A549 treated with AZD2906 at 1 μM for 4 hours (cell line): ENCODE data around the gene GRIN1. TPM values are rescaled to one million over a fixed set of nuclear protein-coding genes. Genes with fewer than 3 reads are reported as not detected.

Experiments
- total RNA-seq: library from RNA; stranded (reverse); fragments of 200-300 nt; extraction: Qiagen RNA extraction; gene quantifications from 5 replicates; pipeline ENCODE4 v1.2.3, GENCODE V29; 2022

The GRIN1 gene
- 0.11 to 0.91 TPM (median 0.63 TPM) in 5 replicates for total RNA-seq

GRCh38 chr9:137138722-137139467, at the start of gene GRIN1:
GRIN1 (plus strand) TSS chr9:137139154; CDS start chr9:137139487, 333 bp downstream.

DNA sequence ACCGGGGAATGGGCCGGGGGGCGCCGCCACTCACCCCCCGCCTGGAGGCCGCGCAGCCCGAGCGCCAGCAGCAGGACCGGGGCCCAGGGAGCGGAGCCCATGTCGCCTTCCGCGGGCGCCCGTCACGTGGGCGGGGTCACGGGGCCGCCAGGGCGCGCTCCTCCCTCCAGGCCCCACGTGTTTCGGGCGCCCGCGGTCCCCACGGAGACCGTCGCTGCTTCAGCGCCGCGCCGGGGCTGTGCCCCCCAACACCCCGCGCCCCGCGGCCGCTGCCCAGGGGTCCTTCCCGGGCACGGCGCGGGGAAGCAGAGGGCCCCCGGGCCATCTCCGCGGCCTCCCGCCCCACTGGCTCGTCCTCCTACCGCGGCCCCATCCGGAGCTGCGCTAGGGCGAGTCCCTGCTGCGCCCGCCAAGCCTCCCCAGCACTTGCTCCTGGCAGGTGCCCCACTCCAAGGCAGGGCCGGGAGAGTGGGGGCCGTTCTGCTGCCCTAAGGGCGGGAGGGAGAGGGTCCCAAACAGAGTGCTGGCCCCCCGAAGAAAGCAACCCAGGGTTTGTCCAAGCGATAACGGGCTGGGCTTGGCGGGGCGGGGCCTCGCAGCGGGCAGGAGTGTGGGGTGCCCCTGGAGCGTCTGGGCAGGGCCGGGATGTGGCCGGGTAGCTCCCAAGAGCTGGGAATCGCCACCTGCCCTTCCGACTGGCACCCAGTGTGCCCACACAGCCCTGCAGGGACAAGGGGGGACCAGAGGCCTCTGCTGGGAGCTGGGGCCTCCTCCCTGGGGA, 24.2 kb upstream of the GRIN1 start, which contains the start of gene DPP7:
Gene DPP7 (minus strand): TSS at position 121 of the 781 bp plus-strand sequence. CDS start 20 bp downstream, at position 101.

GRCh38 chr9:137169896-137170358, 31.0 kb downstream of the GRIN1 start, which contains the start of gene LRRC26:
LRRC26 (minus strand) TSS chr9:137170051; CDS start chr9:137169943, 108 bp downstream.

GRCh38 chr9:137188490-137189296, 49.7 kb downstream of the GRIN1 start, which contains the start of the genes ANAPC2 and SSNA1:
ANAPC2 (minus strand) TSS chr9:137188560; CDS start chr9:137188532, 28 bp downstream.
SSNA1 (plus strand) TSS chr9:137188676; CDS start chr9:137188727, 51 bp downstream.

GRCh38 chr9:137200311-137201204, 61.6 kb downstream of the GRIN1 start, which contains the start of gene TPRN:
TPRN (minus strand) TSS chr9:137200741; CDS start chr9:137200711, 30 bp downstream.

GRCh38 chr9:137205126-137206069, 66.4 kb downstream of the GRIN1 start, which contains the start of the genes NDOR1 and TMEM203:
NDOR1 (plus strand) TSS chr9:137205700; CDS start chr9:137205778, 78 bp downstream.
TMEM203 (minus strand) TSS chr9:137205648; CDS start chr9:137205414, 234 bp downstream.

Other genes starting within 250 kb of the GRIN1 start
- 65.5 to 105 TPM (median 98.0 TPM) in 5 replicates for gene FBXW5, start 194.4 kb upstream of the GRIN1 start, total RNA-seq
- 0.87 to 1.4 TPM (median 1.3 TPM) in 5 replicates for gene C8G, start 193.9 kb upstream of the GRIN1 start, total RNA-seq
- 0.58 to 2.4 TPM (median 1.5 TPM) in 5 replicates for gene LCN12, start 186.9 kb upstream of the GRIN1 start, total RNA-seq
- gene PTGDS, start 161.7 kb upstream of the GRIN1 start, total RNA-seq: 0.47 to 1.4 TPM (median 0.62 TPM) in 5 replicates
- gene LCNL1, start 156.2 kb upstream of the GRIN1 start, total RNA-seq: 0.07 to 0.24 TPM (median 0.18 TPM) in 5 replicates
- 42.6 to 85.1 TPM (median 74.1 TPM) in 5 replicates for gene PAXX, start 146.7 kb upstream of the GRIN1 start, total RNA-seq
- gene CLIC3, start 142.6 kb upstream of the GRIN1 start, total RNA-seq: 3.2 to 7.2 TPM (median 5.6 TPM) in 5 replicates
- 19.1 to 28.9 TPM (median 24.6 TPM) in 5 replicates for gene ABCA2, start 110.9 kb upstream of the GRIN1 start, total RNA-seq
- gene FUT7, start 107.1 kb upstream of the GRIN1 start, total RNA-seq: 0.06 to 0.07 TPM (median 0.06 TPM) in 4 of 5 replicates, not detected in the other
- gene NPDC1, start 93.0 kb upstream of the GRIN1 start, total RNA-seq: 37.5 to 92.6 TPM (median 80.3 TPM) in 5 replicates
- 2.9 to 6.2 TPM (median 5.7 TPM) in 5 replicates for gene ENTPD2, start 85.1 kb upstream of the GRIN1 start, total RNA-seq
- gene SAPCD2, start 68.6 kb upstream of the GRIN1 start, total RNA-seq: 14.8 to 26.1 TPM (median 23.7 TPM) in 5 replicates
- 8.9 to 14.8 TPM (median 10.9 TPM) in 5 replicates for gene UAP1L1, start 61.6 kb upstream of the GRIN1 start, total RNA-seq
- gene MAN1B1, start 52.2 kb upstream of the GRIN1 start, total RNA-seq: 44.5 to 54.0 TPM (median 52.2 TPM) in 5 replicates
- 66.9 to 123 TPM (median 112 TPM) in 5 replicates for gene DPP7, start 24.4 kb upstream of the GRIN1 start, total RNA-seq
- gene LRRC26, start 30.9 kb downstream of the GRIN1 start, total RNA-seq: 0.39 to 1.9 TPM (median 1.2 TPM) in 5 replicates
- gene TMEM210, start 32.9 kb downstream of the GRIN1 start, total RNA-seq: not detected in 5 replicates
- 21.8 to 36.5 TPM (median 33.4 TPM) in 5 replicates for gene ANAPC2, start 49.4 kb downstream of the GRIN1 start, total RNA-seq
- 98.0 to 157 TPM (median 144 TPM) in 5 replicates for gene SSNA1, start 49.5 kb downstream of the GRIN1 start, total RNA-seq
- gene TPRN, start 61.6 kb downstream of the GRIN1 start, total RNA-seq: 8.2 to 12.3 TPM (median 11.7 TPM) in 5 replicates
- 35.4 to 47.2 TPM (median 45.3 TPM) in 5 replicates for gene TMEM203, start 66.5 kb downstream of the GRIN1 start, total RNA-seq
- gene NDOR1, start 66.5 kb downstream of the GRIN1 start, total RNA-seq: 11.5 to 17.4 TPM (median 15.7 TPM) in 5 replicates
- 0.91 to 2.8 TPM (median 2.1 TPM) in 5 replicates for gene RNF208, start 83.1 kb downstream of the GRIN1 start, total RNA-seq
- 3.0 to 5.0 TPM (median 5.0 TPM) in 5 replicates for gene CYSRT1, start 86.0 kb downstream of the GRIN1 start, total RNA-seq
- gene RNF224, start 88.3 kb downstream of the GRIN1 start, total RNA-seq: 0.12 to 0.38 TPM (median 0.25 TPM) in 5 replicates
- 0.03 to 0.15 TPM (median 0.10 TPM) in 4 of 5 replicates, not detected in the other for gene SLC34A3, start 91.7 kb downstream of the GRIN1 start, total RNA-seq
- gene TUBB4B, start 102.1 kb downstream of the GRIN1 start, total RNA-seq: 633 to 818 TPM (median 765 TPM) in 5 replicates
- gene STPG3, start 112.1 kb downstream of the GRIN1 start, total RNA-seq: not detected in 5 replicates
- 46.9 to 62.8 TPM (median 58.2 TPM) in 5 replicates for gene NELFB, start 116.2 kb downstream of the GRIN1 start, total RNA-seq
- 18.3 to 26.4 TPM (median 25.4 TPM) in 5 replicates for gene TOR4A, start 138.6 kb downstream of the GRIN1 start, total RNA-seq
- gene NRARP, start 163.1 kb downstream of the GRIN1 start, total RNA-seq: 2.1 to 4.1 TPM (median 3.6 TPM) in 5 replicates